Uterus (tissue), 4 donors: Measurements from ENCODE around the gene OPTN. TPM values are rescaled to one million over a fixed set of nuclear protein-coding genes. Genes with fewer than 3 reads are reported as not detected.

Source experiments
- DNase-seq, 2 donors: peaks; one replicate each; pipeline ENCODE4 v3.0.0-alpha.2; 2019 to 2020
- H3K27ac ChIP-seq, 2 donors: fragments of 200-600 bp; sonication (generic); 1 replicate in 1 of 2; 2 replicates in 1 of 2; pipeline ENCODE4 v1.5.1; 2016 to 2018
- H3K27me3 ChIP-seq, 2 donors: fragments of 200-600 bp; sonication (generic); one replicate each; pipeline ENCODE4 v1.5.1; 2018 to 2019; ENCODE audit warnings: control low read depth in 1 of 2
- H3K36me3 ChIP-seq, 2 donors: fragments of 200-600 bp; sonication (generic); one replicate each; pipeline ENCODE4 v1.5.1; 2019; ENCODE audit warnings: control low read depth in 1 of 2
- H3K4me1 ChIP-seq, 2 donors: fragments of 200-600 bp; sonication (generic); one replicate each; pipeline ENCODE4 v1.5.1; 2018 to 2019; ENCODE audit warnings: control low read depth in 1 of 2
- H3K4me3 ChIP-seq, 2 donors: fragments of 200-600 bp; sonication (generic); 1 replicate in 1 of 2; 2 replicates in 1 of 2; pipeline ENCODE4 v1.5.1; 2018 to 2019; ENCODE audit warnings: mild to moderate bottlenecking in 1 of 2
- H3K9me3 ChIP-seq, 2 donors: fragments of 200-600 bp; sonication (generic); one replicate each; pipeline ENCODE4 v1.5.1; 2019; ENCODE audit warnings: control low read depth in 1 of 2
- CTCF ChIP-seq, 4 experiments: fragments of 200-600 bp in 2 of 4; fragments of 450-650 bp in 2 of 4; sonication (generic) in 2 of 4; IDR thresholded peaks; one replicate each; pipeline ENCODE4 v1.5.1; 2016 to 2019; ENCODE audit warnings: antibody characterized with exemption in 4 of 4, mild to moderate bottlenecking in 2 of 4, moderate library complexity in 1 of 4
- POLR2A ChIP-seq, 2 donors: fragments of 450-650 bp; IDR thresholded peaks; one replicate each; pipeline ENCODE4 v1.6.1; 2016; ENCODE audit warnings: antibody characterized with exemption in 2 of 2, mild to moderate bottlenecking in 1 of 2, moderate library complexity in 1 of 2
- intact Hi-C: fragments of 100-400 bp; cut with DNase I; formaldehyde crosslinking; loops from one replicate; pipeline ENCODE4 v1.15.1; 2023; ENCODE audit warnings: low total_unique reads
- total RNA-seq, 4 donors: library from RNA; depleted of rRNA in 3 of 4; stranded (reverse); fragments of >200 nt in 3 of 4; gene quantifications; one replicate each; pipeline versions ENCODE4 v1.1.0 to v1.2.4, GENCODE V29; 2014 to 2023
- donor health status: DM: yes; HTN: yes; CAD: no.

The OPTN gene
- total RNA-seq, 4 donors from 2014 or later, result 28.3 to 68.3 (median 38.1) TPM

- Histone ChIP-seq H3K9me3 (no peaks in the 10 kb centered on the region), H3K27ac (no peak overlapping the region), H3K27me3 (no peaks in the 10 kb centered on the region), H3K4me3 (no peak overlapping the region), H3K36me3 (no peaks in the 10 kb centered on the region), H3K4me1 (no peaks in the 10 kb centered on the region)
- no peak for DNase-seq
- intact Hi-C loops, result no loop called here
- TF ChIP-seq CTCF (IDR thresholded peaks at IDR 0.05) (no peak), POLR2A (IDR thresholded peaks at IDR 0.05) (no peak)
These were observed 3.6 kb downstream of the OPTN start for GRCh38 chr10:13103554-13103953.

- H3K9me3 ChIP-seq, result no peaks in the 10 kb centered on the region
- H3K4me3 ChIP-seq, result no peak overlapping the region
- TF ChIP-seq CTCF (IDR thresholded peaks at IDR 0.05) (no peak), POLR2A (IDR thresholded peaks at IDR 0.05) (no peak)
- H3K36me3 ChIP-seq, result no peaks in the 10 kb centered on the region
- intact Hi-C loops, result no loop called here
- no peak for DNase-seq
- no peaks in the 10 kb centered on the region for H3K27me3 ChIP-seq
- no peak overlapping the region for H3K27ac ChIP-seq
- H3K4me1 ChIP-seq, result no peaks in the 10 kb centered on the region
These were observed 4.7 kb downstream of the OPTN start for GRCh38 chr10:13104697-13105096.

- peak overlapping the region in 1 of 2 donors; percentile 4 for H3K27ac ChIP-seq
These were observed 5.2 kb downstream of the OPTN start for GRCh38 chr10:13105184-13105583.

GRCh38 chr10:13106387-13107045 lies 6.6 kb downstream of the OPTN start:
- DNase-seq, result no peak
- H3K27ac ChIP-seq, result no peak overlapping the region
- H3K27me3 ChIP-seq, result no peaks in the 10 kb centered on the region
- no peaks in the 10 kb centered on the region for H3K4me1 ChIP-seq
- no peak overlapping the region for H3K4me3 ChIP-seq
- H3K9me3 ChIP-seq, result no peaks in the 10 kb centered on the region
- TF ChIP-seq CTCF (IDR thresholded peaks at IDR 0.05), result no peak
- TF ChIP-seq POLR2A (IDR thresholded peaks at IDR 0.05), result no peak
- intact Hi-C loops, result no loop called here
- H3K36me3 ChIP-seq, result no peaks in the 10 kb centered on the region

More at GRCh38 chr10:13105184-13105583, 5.2 kb downstream of the OPTN start:
- no peak for DNase-seq
- Histone ChIP-seq H3K4me3 (no peak overlapping the region), H3K27me3 (no peaks in the 10 kb centered on the region), H3K36me3 (no peaks in the 10 kb centered on the region), H3K4me1 (no peaks in the 10 kb centered on the region), H3K9me3 (no peaks in the 10 kb centered on the region)
- intact Hi-C loops, result no loop called here
- TF ChIP-seq POLR2A (IDR thresholded peaks at IDR 0.05), result no peak
- no peak for TF ChIP-seq CTCF (IDR thresholded peaks at IDR 0.05)

GRCh38 chr10:13110908-13111307 lies 10.9 kb downstream of the OPTN start:
- Histone ChIP-seq H3K4me1 (no peaks in the 10 kb centered on the region), H3K27me3 (no peaks in the 10 kb centered on the region), H3K4me3 (no peak overlapping the region), H3K9me3 (no peaks in the 10 kb centered on the region), H3K27ac (no peak overlapping the region), H3K36me3 (no peaks in the 10 kb centered on the region)
- DNase-seq, result no peak
- intact Hi-C loops, result no loop called here
- TF ChIP-seq CTCF (IDR thresholded peaks at IDR 0.05), result no peak
- no peak for TF ChIP-seq POLR2A (IDR thresholded peaks at IDR 0.05)
